ENCODE data around the gene SLC4A2. TPM values are rescaled to one million over a fixed set of nuclear protein-coding genes. Genes with fewer than 3 reads are reported as not detected.

The SLC4A2 gene
- polyA plus RNA-seq, 3 donors: 98.8 to 120 (median 115) TPM

DNA sequence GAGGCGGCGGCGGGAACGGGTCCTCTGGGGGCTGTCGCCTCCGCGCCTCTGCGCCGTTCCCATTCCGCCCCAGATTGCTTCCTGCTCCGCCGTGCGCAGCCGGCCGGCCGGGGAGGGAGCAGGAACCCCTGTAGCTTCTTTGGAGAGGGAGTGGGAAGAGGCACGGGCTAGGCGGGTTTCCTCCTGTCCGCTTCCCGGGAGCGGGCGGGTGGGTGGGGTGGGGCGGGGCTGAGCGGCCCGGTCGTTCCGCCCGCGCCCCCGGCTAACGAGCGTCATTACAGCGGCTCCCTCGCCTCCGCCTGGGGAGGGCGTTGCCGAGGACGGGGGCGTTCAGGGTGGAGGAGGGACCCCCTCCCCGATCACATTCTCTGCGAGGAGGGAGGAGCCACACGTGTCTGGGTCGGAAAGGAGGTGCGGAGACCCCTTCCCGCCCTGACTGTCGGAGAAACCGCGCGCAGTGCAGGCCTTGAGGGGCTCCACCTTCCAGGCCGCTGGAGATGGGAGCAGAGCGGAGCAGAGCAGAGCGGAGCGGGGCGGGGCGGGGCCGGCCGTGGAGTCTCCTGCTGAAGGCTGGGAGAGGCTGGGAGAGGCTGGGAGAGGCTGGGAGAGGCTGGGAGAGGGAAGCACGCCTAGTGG, 66.6 kb downstream of the SLC4A2 start:
- DNase-seq: no peak

Other genes starting within 250 kb of the SLC4A2 start
- 10 to 100 TPM; 63.0 to 89.9 (median 82.6) TPM for gene AOC1, start 207.1 kb upstream of the SLC4A2 start, polyA plus RNA-seq (ENCODE audit: insufficient read length in 3 of 3)
- gene KCNH2, start 81.3 kb upstream of the SLC4A2 start, polyA plus RNA-seq (ENCODE audit: insufficient read length in 3 of 3): 10 to 100 TPM; 16.9 to 22.5 (median 21.0) TPM
- 10 to 100 TPM; 11.0 to 14.2 (median 12.3) TPM for gene NOS3, start 68.6 kb upstream of the SLC4A2 start, polyA plus RNA-seq (ENCODE audit: insufficient read length in 3 of 3)
- gene ATG9B, start 35.1 kb upstream of the SLC4A2 start, polyA plus RNA-seq (ENCODE audit: insufficient read length in 3 of 3): 1 to 10 TPM; 1.5 to 3.1 (median 2.6) TPM
- gene ABCB8, start 31.1 kb upstream of the SLC4A2 start, polyA plus RNA-seq (ENCODE audit: insufficient read length in 3 of 3): 10 to 100 TPM; 21.8 to 37.3 (median 29.9) TPM
- 1 to 10 TPM; 2.1 to 3.2 (median 2.4) TPM for gene ASIC3, start 11.1 kb upstream of the SLC4A2 start, polyA plus RNA-seq (ENCODE audit: insufficient read length in 3 of 3)
- 10 to 100 TPM; 16.4 to 19.5 (median 18.8) TPM for gene CDK5, start 1.7 kb upstream of the SLC4A2 start, polyA plus RNA-seq (ENCODE audit: insufficient read length in 3 of 3)
- 10 to 100 TPM; 75.2 to 83.3 (median 79.1) TPM for gene FASTK, start 21.2 kb downstream of the SLC4A2 start, polyA plus RNA-seq (ENCODE audit: insufficient read length in 3 of 3)
- gene TMUB1, start 23.9 kb downstream of the SLC4A2 start, polyA plus RNA-seq (ENCODE audit: insufficient read length in 3 of 3): 10 to 100 TPM; 31.3 to 45.2 (median 39.3) TPM
- gene AGAP3, start 26.9 kb downstream of the SLC4A2 start, polyA plus RNA-seq (ENCODE audit: insufficient read length in 3 of 3): 10 to 100 TPM; 68.0 to 78.3 (median 72.8) TPM
- gene GBX1, start 108.1 kb downstream of the SLC4A2 start, polyA plus RNA-seq (ENCODE audit: insufficient read length in 3 of 3): under 1 TPM in 2 of 3 donors, not detected in 1; 0.28 to 0.34 TPM
- gene ASB10, start 127.7 kb downstream of the SLC4A2 start, polyA plus RNA-seq (ENCODE audit: insufficient read length in 3 of 3): under 1 TPM in 1 of 3 donors, not detected in 2; 0.04 TPM
- not detected for gene H2BK1, start 150.9 kb downstream of the SLC4A2 start, polyA plus RNA-seq (ENCODE audit: insufficient read length in 3 of 3)
- gene ABCF2, start 167.6 kb downstream of the SLC4A2 start, polyA plus RNA-seq (ENCODE audit: insufficient read length in 3 of 3): 10 to 100 TPM; 25.9 to 28.9 (median 26.3) TPM
- gene CHPF2, start 172.9 kb downstream of the SLC4A2 start, polyA plus RNA-seq (ENCODE audit: insufficient read length in 3 of 3): 10 to 100 TPM; 22.0 to 29.6 (median 28.4) TPM
- 10 to 100 TPM; 76.0 to 80.1 (median 77.1) TPM for gene SMARCD3, start 189.1 kb downstream of the SLC4A2 start, polyA plus RNA-seq (ENCODE audit: insufficient read length in 3 of 3)